ENCODE measurements around the gene NLRP3.
"Not testable (repeated sequence)": the region's sequence is repeated elsewhere in the genome, so short reads cannot be mapped to it uniquely, and the experiment has no call there.

Gene NLRP3

GRCh38 chr1:247441606-247442005 lies 25.6 kb downstream of the NLRP3 start:
- no peak for DNase-seq

DNA sequence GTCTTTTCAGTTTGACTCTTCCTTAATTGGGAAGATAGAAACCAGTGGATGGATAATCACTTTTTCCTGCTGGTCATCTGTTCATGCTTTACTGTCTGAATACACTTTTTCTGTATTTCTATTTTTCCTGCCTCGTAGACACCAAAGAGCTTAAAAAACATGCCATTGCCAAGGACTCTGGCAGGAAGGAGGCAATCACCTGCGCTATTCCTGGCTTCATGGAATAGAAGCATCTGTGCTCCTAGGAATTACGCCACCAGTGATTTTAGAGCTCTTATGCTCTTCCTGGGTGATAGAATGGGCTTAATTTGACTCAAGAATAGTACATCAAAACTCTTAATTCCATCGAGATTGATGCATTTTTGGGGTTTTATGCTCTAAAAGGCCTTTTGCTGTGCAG lies 26.2 kb downstream of the NLRP3 start:
- DNase-seq = no peak

GRCh38 chr1:247443641-247444040 lies 27.7 kb downstream of the NLRP3 start:
- DNase-seq = no peak

DNA sequence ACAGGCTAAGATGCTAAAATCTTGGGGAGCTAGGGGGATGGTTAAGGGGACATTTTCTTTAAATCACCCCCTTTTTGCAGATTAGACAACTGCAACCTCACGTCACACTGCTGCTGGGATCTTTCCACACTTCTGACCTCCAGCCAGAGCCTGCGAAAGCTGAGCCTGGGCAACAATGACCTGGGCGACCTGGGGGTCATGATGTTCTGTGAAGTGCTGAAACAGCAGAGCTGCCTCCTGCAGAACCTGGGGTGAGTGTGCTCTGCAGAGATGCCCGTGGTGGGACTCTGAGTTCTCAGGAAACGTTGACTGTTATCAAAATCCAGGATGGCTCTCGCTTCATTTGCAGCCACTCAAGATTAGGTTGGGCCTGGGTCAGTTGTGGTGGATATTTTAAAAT lies 28.6 kb downstream of the NLRP3 start:
- DNase-seq = no peak

- DNase-seq = no peak
Observed at GRCh38 chr1:247445526-247446356, 29.8 kb downstream of the NLRP3 start.

- no peak for DNase-seq
Observed at GRCh38 chr1:247447162-247447909, 31.4 kb downstream of the NLRP3 start.

GRCh38 chr1:247448107-247448791 lies 32.3 kb downstream of the NLRP3 start:
- DNase-seq = peak; percentile 49 to 57

DNA sequence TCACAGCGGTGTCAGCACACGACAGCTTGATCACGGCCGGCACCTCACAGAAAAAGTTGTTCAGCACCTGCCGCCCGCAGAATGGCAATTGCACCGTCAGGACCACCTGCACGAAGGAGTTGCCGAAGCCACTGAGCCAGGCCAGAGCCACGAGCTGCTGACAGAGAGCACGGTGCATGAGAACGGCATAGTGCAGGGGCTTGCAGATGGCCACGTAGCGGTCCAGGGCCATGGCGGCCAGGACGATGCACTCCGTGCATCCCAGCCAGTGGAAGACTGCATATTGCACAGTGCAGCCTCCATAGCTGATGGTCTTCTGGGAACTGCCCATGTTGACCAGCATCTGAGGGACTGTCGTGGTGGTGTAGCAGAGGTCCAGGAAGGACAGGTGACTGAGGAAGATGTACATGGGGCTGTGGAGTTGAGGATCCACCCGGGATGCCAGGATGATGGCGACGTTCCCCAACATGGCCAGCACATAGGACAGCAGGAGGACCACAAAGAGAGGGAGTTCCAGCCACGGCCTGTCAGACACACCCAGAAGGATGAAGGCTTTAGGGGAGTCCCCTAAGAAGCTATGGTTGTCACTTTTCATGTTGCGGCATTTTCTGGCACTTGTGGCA lies 35.5 kb downstream of the NLRP3 start:
- DNase-seq = no peak

DNA sequence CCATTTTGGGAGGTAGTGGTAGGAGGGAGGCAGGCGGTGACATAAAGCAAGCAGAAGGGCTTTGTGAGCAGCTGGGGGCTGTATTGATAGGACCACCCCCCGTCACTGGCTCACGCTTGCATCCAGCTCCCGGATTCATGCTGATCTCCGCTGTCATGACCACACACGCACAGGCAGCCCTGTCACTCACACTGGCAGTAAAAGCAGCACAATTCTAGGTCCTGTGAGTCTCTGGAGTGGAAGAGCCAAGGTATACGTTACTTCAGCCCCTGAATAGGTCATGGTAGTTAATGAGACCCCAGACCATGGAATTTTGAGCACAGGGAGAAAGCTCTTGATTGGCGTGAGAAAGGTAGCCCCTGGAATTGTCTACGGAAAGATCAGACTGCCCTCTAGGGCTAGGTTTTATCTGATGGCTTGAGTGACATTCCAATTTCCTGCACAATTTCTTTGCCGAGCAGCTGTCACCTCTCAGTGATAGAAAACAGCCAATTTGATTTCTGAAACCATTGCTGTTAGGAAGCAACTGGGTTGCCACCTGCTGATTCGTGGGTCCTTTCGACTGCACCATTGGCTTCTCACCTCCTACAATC lies 36.6 kb downstream of the NLRP3 start:
- DNase-seq = no peak

GRCh38 chr1:247453245-247453644 lies 37.3 kb downstream of the NLRP3 start:
- DNase-seq = no peak

DNA sequence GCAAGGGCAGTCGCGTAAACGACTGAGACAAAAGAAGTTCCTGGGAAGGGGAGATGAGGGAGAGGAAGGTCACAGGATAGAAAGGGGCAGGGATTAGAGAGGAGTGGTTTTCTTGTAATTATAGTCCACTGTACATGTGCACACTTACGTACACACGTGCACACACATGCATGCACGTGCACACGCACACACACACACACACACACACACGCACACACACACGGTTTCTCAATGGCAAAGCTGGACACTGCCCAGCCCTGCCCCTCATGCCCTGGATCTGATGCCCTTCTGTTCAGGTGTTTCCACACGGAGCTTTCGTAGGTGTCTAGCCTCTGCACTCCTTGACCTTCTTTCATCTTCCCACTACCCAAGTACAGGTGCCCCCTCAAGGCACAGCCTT lies 38.0 kb downstream of the NLRP3 start:
- no peak for DNase-seq

DNA sequence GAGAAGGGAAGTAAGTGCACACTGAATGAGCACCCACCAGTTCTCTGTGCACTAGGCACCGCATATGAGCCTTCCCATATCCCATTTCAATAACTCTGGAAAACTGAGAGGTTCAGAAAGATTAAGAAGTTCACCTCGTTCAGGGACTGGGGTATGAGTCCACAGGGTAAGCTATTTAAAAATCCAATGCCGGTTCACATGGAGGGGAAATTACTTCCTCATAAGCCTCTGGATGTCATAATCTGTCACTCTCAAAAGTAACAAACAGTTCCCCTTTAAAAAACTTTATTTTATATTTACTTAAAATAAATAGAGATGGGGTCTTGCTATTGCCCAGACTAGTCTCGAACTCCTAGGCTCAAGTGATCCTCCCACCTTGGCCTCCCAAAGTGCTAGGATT lies 40.0 kb downstream of the NLRP3 start:
- no peak for DNase-seq

- no peak for DNase-seq
Observed at GRCh38 chr1:247456914-247457639, 41.1 kb downstream of the NLRP3 start.

GRCh38 chr1:247459507-247459906 lies 43.5 kb downstream of the NLRP3 start:
- DNase-seq = no peak

DNA sequence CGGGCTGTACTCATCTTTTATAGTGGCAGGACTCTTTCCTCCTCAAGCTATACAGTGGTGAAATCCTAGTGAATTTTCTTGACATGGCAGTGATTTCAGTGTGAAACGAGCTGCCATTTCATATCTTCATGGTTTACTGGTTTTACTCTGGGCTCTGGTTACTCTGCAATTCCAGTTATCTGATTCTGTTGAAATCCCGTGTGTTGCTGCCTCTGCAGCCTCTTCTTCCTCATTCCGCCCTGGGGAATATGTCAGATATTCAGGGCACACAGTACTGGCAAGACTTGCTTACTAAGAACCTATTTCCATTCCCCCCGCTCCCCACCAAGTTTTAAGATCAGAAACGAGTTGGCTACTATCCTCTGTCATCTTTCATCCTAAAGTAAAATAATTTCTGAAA lies 49.8 kb downstream of the NLRP3 start:
- DNase-seq = no peak

GRCh38 chr1:247467129-247467528 lies 51.2 kb downstream of the NLRP3 start:
- DNase-seq = no peak

GRCh38 chr1:247468481-247469140 lies 52.6 kb downstream of the NLRP3 start:
- no peak for DNase-seq

GRCh38 chr1:247469141-247469535 lies 53.2 kb downstream of the NLRP3 start:
- DNase-seq = no peak

GRCh38 chr1:247470942-247471429 lies 55.0 kb downstream of the NLRP3 start:
- DNase-seq = not testable (repeated sequence)

- no peak for DNase-seq
Observed at GRCh38 chr1:247471445-247472016, 55.6 kb downstream of the NLRP3 start.

DNA sequence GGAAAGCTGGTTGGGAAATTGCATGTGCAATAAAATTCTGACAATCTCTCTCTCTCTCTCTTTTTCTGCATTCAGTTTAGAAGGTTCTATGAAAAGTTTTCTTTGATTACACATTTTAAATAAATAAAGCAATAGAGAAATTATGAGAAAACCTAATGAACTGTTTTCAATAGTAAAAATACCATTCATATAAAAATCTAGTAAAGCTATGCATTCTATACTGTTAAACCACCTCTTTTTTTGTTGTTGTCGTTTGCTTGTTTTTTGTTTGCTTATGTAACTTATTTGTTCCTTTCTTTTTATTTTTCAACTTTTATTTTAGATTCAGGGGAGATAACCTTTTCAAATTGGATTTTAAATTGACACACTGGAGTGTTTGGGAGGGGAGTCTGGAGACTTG lies 56.1 kb downstream of the NLRP3 start:
- DNase-seq = no peak
